WERI-Rb-1 (cell line): ENCODE data around the gene LBX2.

Experiments
- DNase-seq: peaks from one replicate; pipeline ENCODE4 v3.0.0-alpha.2; 2020
- H3K27ac ChIP-seq: fragments of 250-450 bp; sonication (Bioruptor Pico); 2 replicates; pipeline ENCODE4 v1.5.1; 2020; ENCODE audit warnings: mild to moderate bottlenecking, moderate library complexity
- H3K27me3 ChIP-seq: fragments of 250-450 bp; sonication (Bioruptor Pico); 2 replicates; pipeline ENCODE4 v1.5.1; 2021; ENCODE audit warnings: mild to moderate bottlenecking, low read depth, moderate library complexity; ENCODE audit not compliant: insufficient read depth, severe bottlenecking
- H3K36me3 ChIP-seq: fragments of 250-450 bp; sonication (Bioruptor Pico); 2 replicates; pipeline ENCODE4 v1.5.1; 2020; ENCODE audit warnings: mild to moderate bottlenecking, moderate library complexity
- H3K4me3 ChIP-seq: 2 replicates; pipeline ENCODE4 v1.5.1; 2011; ENCODE audit warnings: low read depth, mild to moderate bottlenecking, control low read depth, low read length
- H3K9me3 ChIP-seq: fragments of 250-450 bp; sonication (Bioruptor Pico); 2 replicates; pipeline ENCODE4 v1.5.1; 2021; ENCODE audit warnings: mild to moderate bottlenecking, moderate library complexity; ENCODE audit not compliant: severe bottlenecking
- CTCF ChIP-seq: IDR thresholded peaks from 2 replicates; pipeline ENCODE4 v1.5.1; 2011; ENCODE audit warnings: low read depth, mild to moderate bottlenecking, control low read depth, inconsistent platforms, low read length

Gene LBX2

GRCh38 chr2:74540291-74540690 lies 40.9 kb upstream of the LBX2 start:
- Histone ChIP-seq H3K9me3 (no peaks in the 10 kb centered on the region), H3K27me3 (no peaks in the 10 kb centered on the region), H3K27ac (no peak overlapping the region), H3K4me3 (no peak overlapping the region), H3K36me3 (peaks cover 6% of the 10 kb centered on the region)
- DNase-seq, result no peak
- no peak for TF ChIP-seq CTCF

GRCh38 chr2:74538881-74539339 lies 39.5 kb upstream of the LBX2 start:
- no peak overlapping the region for H3K27ac ChIP-seq
- H3K4me3 ChIP-seq, result no peak overlapping the region
- DNase-seq, result no peak
- H3K36me3 ChIP-seq, result peaks cover 11% of the 10 kb centered on the region
- TF ChIP-seq CTCF, result no peak
- no peaks in the 10 kb centered on the region for H3K27me3 ChIP-seq
- no peaks in the 10 kb centered on the region for H3K9me3 ChIP-seq

GRCh38 chr2:74537140-74537539 lies 37.7 kb upstream of the LBX2 start:
- TF ChIP-seq CTCF, result no peak
- H3K27me3 ChIP-seq, result no peaks in the 10 kb centered on the region
- H3K36me3 ChIP-seq, result peaks cover 29% of the 10 kb centered on the region
- H3K4me3 ChIP-seq, result no peak overlapping the region
- DNase-seq, result no peak
- H3K9me3 ChIP-seq, result no peaks in the 10 kb centered on the region
- H3K27ac ChIP-seq, result no peak overlapping the region

GRCh38 chr2:74536166-74536950 lies 37.0 kb upstream of the LBX2 start:
- no peak for DNase-seq
- TF ChIP-seq CTCF, result 0 out of 2 replicates have a peak, but pooled peaks have one; percentile 9
- H3K36me3 ChIP-seq, result peaks cover 37% of the 10 kb centered on the region
- H3K27me3 ChIP-seq, result no peaks in the 10 kb centered on the region
- H3K4me3 ChIP-seq, result no peak overlapping the region
- no peaks in the 10 kb centered on the region for H3K9me3 ChIP-seq
- no peak overlapping the region for H3K27ac ChIP-seq

- DNase-seq, result no peak
- TF ChIP-seq CTCF, result no peak
- H3K27ac ChIP-seq, result no peak overlapping the region
- H3K9me3 ChIP-seq, result no peaks in the 10 kb centered on the region
- no peaks in the 10 kb centered on the region for H3K27me3 ChIP-seq
- H3K36me3 ChIP-seq, result peaks cover 43% of the 10 kb centered on the region
- H3K4me3 ChIP-seq, result no peak overlapping the region
Observed at GRCh38 chr2:74535440-74535965, 36.1 kb upstream of the LBX2 start.
